HG03460 (cell line): ENCODE data around the gene TAS1R3.
"Not testable (repeated sequence)": the region's sequence is repeated elsewhere in the genome, so short reads cannot be mapped to it uniquely, and the experiment has no call there.

Experiments used
- ATAC-seq: cut with Tn5 transposase; IDR thresholded peaks from one replicate; pipeline ENCODE4 v1.9.1; 2021; ENCODE audit not compliant: unreplicated experiment

Gene TAS1R3

GRCh38 chr1:1307923-1308755, 22.9 kb upstream of the TAS1R3 start, which contains the start of the genes ACAP3 and PUSL1:
Gene ACAP3, minus strand, starts transcription at chr1:1307930. Its CDS starts 115 bp downstream, at chr1:1307815.
Gene PUSL1, plus strand, starts transcription at chr1:1308597. Its CDS starts 47 bp downstream, at chr1:1308644.
- ATAC-seq, result peak; percentile 48

- peak; percentile 0 for ATAC-seq
Measured at GRCh38 chr1:1308756-1309250, 22.3 kb upstream of the TAS1R3 start.

- ATAC-seq, result no peak
Measured at GRCh38 chr1:1309251-1310108, 21.6 kb upstream of the TAS1R3 start.

GRCh38 chr1:1310109-1310385, 21.0 kb upstream of the TAS1R3 start:
- ATAC-seq, result no peak

GRCh38 chr1:1310476-1311053, 20.5 kb upstream of the TAS1R3 start:
- ATAC-seq, result no peak

- ATAC-seq, result no peak
Measured at GRCh38 chr1:1311107-1312104, 19.7 kb upstream of the TAS1R3 start.

GRCh38 chr1:1312450-1313314, 18.4 kb upstream of the TAS1R3 start:
- ATAC-seq, result no peak

- ATAC-seq, result no peak
Measured at GRCh38 chr1:1313500-1314236, 17.4 kb upstream of the TAS1R3 start.

- ATAC-seq, result no peak
Measured at GRCh38 chr1:1314237-1314586, 16.9 kb upstream of the TAS1R3 start.

- no peak for ATAC-seq
Measured at GRCh38 chr1:1314678-1315335, 16.3 kb upstream of the TAS1R3 start.

GRCh38 chr1:1315435-1315954, 15.6 kb upstream of the TAS1R3 start:
- no peak for ATAC-seq

- ATAC-seq, result not testable (repeated sequence)
Measured at GRCh38 chr1:1316199-1316598, 14.9 kb upstream of the TAS1R3 start.

GRCh38 chr1:1317420-1317819, 13.7 kb upstream of the TAS1R3 start:
- no peak for ATAC-seq

GRCh38 chr1:1318131-1318652, 12.9 kb upstream of the TAS1R3 start:
- ATAC-seq, result no peak

GRCh38 chr1:1318777-1319645, 12.1 kb upstream of the TAS1R3 start:
- ATAC-seq, result no peak

- ATAC-seq, result no peak
Measured at GRCh38 chr1:1319646-1319941, 11.5 kb upstream of the TAS1R3 start.
